Lower leg skin (tissue), 4 donors: Measurements from ENCODE around the gene SAMHD1. TPM values are rescaled to one million over a fixed set of nuclear protein-coding genes. Genes with fewer than 3 reads are reported as not detected.

Source experiments
- DNase-seq, 2 donors: peaks; one replicate each; pipeline ENCODE4 v3.0.0-alpha.2; 2019; ENCODE audit warnings: low spot score in 2 of 2
- H3K4me3 ChIP-seq: fragments of 200-600 bp; sonication (generic); 2 replicates; pipeline ENCODE4 v1.5.1; 2017; ENCODE audit warnings: mild to moderate bottlenecking, low read depth; ENCODE audit not compliant: poor library complexity, severe bottlenecking
- POLR2A ChIP-seq, 2 donors: fragments of 450-650 bp; IDR thresholded peaks; one replicate each; pipeline ENCODE4 v1.6.1; 2016 to 2017; ENCODE audit warnings: antibody characterized with exemption in 2 of 2, mild to moderate bottlenecking in 1 of 2, moderate library complexity in 1 of 2
- WGBS, 2 donors: methylation state at CpG; one replicate each; pipeline ENCODE4 v1.1.5; 2018; 5-methylcytosine and 5-hydroxymethylcytosine counted together
- intact Hi-C: fragments of 100-400 bp; cut with DNase I; formaldehyde crosslinking; loops from one replicate; pipeline ENCODE4 v1.15.0; 2023; ENCODE audit warnings: low total_unique reads
- total RNA-seq, 4 donors: library from RNA; depleted of rRNA; stranded (reverse); fragments of >200 nt; gene quantifications; one replicate each; pipeline ENCODE4 v1.1.0, GENCODE V29; 2016
- TF ChIP-seq, protein P1 (sequence below), 3 donors: fragments of 450-650 bp; IDR thresholded peaks; one replicate each; pipeline ENCODE4 v1.5.1; 2016; ENCODE audit warnings: antibody characterized with exemption in 3 of 3, mild to moderate bottlenecking in 3 of 3, moderate library complexity in 2 of 3

The SAMHD1 gene
- total RNA-seq, 4 donors from 2014 or later = 29.4 to 109 (median 38.3) TPM

DNA sequence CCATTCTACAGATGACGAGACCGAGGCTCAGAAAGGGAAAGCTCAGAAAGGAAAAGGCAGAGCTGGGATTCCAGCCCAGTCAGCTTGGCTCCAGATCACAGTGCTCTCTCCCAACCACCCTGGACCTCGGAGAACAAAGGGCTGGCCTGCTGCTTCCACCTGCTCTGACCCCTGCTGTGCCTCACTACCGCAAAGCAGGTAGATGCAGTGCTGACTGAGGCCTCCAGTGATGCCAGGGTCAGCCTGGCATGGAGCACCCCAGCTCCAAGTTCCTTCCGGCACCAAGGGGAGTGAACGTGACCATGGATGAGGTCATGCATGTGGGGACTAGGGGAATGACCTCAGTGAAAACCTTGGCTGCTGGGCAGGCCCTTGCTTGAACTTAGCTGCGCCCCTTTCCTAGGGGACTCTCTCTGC lies 96.3 kb downstream of the SAMHD1 start:
- H3K4me3 ChIP-seq = no peak overlapping the region
- WGBS, 2 donors = 60 to 64% methylated on average over 6 to 7 of the region's 7 CpGs
- no peak for DNase-seq
- intact Hi-C loops = no loop called here
- TF ChIP-seq, protein P1, sequence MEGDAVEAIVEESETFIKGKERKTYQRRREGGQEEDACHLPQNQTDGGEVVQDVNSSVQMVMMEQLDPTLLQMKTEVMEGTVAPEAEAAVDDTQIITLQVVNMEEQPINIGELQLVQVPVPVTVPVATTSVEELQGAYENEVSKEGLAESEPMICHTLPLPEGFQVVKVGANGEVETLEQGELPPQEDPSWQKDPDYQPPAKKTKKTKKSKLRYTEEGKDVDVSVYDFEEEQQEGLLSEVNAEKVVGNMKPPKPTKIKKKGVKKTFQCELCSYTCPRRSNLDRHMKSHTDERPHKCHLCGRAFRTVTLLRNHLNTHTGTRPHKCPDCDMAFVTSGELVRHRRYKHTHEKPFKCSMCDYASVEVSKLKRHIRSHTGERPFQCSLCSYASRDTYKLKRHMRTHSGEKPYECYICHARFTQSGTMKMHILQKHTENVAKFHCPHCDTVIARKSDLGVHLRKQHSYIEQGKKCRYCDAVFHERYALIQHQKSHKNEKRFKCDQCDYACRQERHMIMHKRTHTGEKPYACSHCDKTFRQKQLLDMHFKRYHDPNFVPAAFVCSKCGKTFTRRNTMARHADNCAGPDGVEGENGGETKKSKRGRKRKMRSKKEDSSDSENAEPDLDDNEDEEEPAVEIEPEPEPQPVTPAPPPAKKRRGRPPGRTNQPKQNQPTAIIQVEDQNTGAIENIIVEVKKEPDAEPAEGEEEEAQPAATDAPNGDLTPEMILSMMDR (IDR thresholded peaks at IDR 0.05) = no peak
- TF ChIP-seq POLR2A (IDR thresholded peaks at IDR 0.05) = no peak

DNA sequence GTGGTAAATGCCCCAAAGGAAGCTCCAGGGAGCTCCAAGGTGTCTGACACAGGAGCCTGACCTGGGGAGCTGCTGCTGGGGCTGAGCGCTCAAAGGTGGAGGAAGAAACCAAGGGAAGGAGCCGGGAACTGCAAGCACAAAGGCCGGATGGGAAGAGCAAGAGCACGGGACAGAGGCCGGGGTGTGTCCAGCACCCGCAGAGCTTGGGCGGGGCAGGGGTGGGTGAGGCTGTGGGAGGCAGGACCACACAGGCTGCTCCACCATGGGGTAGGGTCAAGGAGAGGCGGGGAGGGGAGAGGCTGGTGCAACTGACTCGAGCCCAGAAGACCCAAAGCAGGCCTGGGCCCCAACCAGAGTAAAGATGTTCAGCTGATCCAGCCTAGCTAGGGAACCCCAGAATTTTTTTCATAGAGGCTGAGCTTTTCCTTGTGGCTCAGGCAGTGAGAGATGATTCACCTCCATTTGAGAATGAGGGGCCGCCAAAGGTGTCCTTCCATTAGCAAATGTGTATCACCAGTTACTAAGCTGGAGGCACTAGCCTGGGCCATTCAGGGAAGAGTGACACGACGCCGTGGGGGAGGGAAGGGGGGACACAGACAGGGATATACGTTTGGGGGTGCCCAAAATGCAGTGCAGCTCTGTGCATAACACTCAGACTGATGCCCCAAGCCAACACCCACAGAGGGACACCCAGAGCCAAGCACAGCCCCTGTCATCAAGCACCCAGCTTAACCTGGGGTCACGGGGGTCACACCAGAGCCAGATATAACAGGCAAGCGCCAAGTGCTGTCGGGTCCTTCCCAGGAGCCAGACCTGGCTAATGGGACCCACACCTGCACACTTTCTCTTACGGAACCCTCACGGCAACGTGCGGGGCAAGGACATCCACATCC lies 96.9 kb downstream of the SAMHD1 start:
- H3K4me3 ChIP-seq = no peak overlapping the region
- peak in 1 of 2 donors; percentile 91 for DNase-seq
- intact Hi-C loops = no loop called here
- 55 to 61% methylated on average over 20 to 21 of the region's 21 CpGs for WGBS, 2 donors
- TF ChIP-seq POLR2A (IDR thresholded peaks at IDR 0.05) = no peak
- TF ChIP-seq, protein P1 (IDR thresholded peaks at IDR 0.05) = no peak

DNA sequence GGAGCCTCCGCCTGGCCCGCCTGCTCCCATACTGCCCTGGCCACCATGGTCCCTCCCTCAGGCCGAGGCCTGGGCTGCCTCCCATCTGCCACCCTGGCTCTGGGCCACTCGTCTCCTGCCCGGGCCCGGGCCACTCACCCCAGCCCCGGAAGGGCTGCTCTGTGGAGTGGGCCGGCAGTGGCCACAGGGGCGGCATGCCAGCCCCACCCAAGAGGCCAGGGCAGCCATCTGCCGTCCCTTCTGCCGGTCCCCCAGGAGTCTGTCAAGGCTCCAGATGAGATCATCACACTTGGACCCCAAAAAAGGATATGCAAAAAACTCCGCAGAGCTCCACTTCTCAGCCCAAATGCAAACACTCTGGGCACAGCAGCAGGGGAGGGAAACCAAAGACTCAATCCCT lies 99.3 kb downstream of the SAMHD1 start:
- TF ChIP-seq, protein P1 (IDR thresholded peaks at IDR 0.05) = no peak
- no peak for TF ChIP-seq POLR2A (IDR thresholded peaks at IDR 0.05)
- intact Hi-C loops = no loop called here
- H3K4me3 ChIP-seq = no peak overlapping the region
- DNase-seq = no peak
- WGBS, 2 donors = 46 to 73% methylated on average over 9 to 10 of the region's 12 CpGs

DNA sequence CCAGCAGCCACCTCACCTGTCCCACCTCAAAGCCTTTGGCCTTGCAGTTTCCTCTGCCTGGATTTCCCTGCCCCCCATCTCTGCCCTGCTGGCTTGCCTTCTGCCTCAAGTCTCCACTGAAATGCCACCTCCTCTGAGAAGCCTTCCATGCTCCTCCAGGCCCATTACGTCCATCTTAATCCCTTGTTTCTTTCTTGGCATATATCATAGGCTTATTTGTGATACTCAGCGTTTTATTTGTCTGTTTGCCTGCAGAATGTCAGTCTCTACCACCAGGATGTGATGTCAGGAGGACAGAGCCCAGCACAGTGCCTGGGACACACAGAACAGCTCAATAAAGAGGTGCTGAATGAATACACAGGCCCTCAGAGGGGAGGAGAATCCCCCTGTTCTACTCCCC lies 100.0 kb downstream of the SAMHD1 start:
- 78 to 81% methylated on average over 2 of the region's 2 CpGs for WGBS, 2 donors
- H3K4me3 ChIP-seq = no peak overlapping the region
- TF ChIP-seq, protein P1 (IDR thresholded peaks at IDR 0.05) = no peak
- TF ChIP-seq POLR2A (IDR thresholded peaks at IDR 0.05) = no peak
- DNase-seq = no peak
- intact Hi-C loops = no loop called here

DNA sequence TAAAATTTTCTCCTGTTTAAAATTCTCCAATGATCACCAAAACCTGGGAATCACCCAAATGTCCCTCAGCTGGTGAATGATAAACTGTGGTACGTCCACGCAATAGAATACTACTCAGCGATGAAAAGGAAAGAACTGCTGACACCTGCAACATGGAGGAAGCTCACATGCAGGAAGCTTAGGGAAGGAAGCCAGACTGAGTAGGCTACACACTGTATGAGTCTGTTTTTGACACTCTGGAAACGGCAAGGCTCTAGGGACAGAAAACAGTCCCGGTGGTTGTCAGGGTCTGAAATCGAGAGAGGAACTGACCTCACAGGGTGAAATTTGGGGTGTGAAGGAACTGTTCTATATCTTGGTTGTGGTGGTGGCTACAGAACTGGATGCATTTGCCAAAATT lies 100.7 kb downstream of the SAMHD1 start:
- intact Hi-C loops = no loop called here
- H3K4me3 ChIP-seq = no peak overlapping the region
- TF ChIP-seq, protein P1 (IDR thresholded peaks at IDR 0.05) = no peak
- no peak for TF ChIP-seq POLR2A (IDR thresholded peaks at IDR 0.05)
- no peak for DNase-seq
- WGBS, 2 donors = 72 to 87% methylated on average over 6 of the region's 6 CpGs
